Breast epithelium (tissue), 3 donors: ENCODE results near the gene LRRTM4.

Experiments
- POLR2A ChIP-seq: fragments of 450-650 bp; IDR thresholded peaks from one replicate; pipeline ENCODE4 v1.6.1; 2016; ENCODE audit warnings: antibody characterized with exemption, mild to moderate bottlenecking, moderate library complexity
- POLR2AphosphoS5 ChIP-seq, 3 donors: sonication (generic); formaldehyde crosslinking; IDR thresholded peaks; one replicate each; pipeline ENCODE4 v1.6.1; 2017; ENCODE audit warnings: antibody characterized with exemption in 3 of 3
- TF ChIP-seq, protein P1 (sequence below), 3 donors: fragments of 450-650 bp; IDR thresholded peaks; one replicate each; pipeline ENCODE4 v1.5.1; 2016 to 2017; ENCODE audit warnings: antibody characterized with exemption in 3 of 3, mild to moderate bottlenecking in 3 of 3, moderate library complexity in 3 of 3

DNA sequence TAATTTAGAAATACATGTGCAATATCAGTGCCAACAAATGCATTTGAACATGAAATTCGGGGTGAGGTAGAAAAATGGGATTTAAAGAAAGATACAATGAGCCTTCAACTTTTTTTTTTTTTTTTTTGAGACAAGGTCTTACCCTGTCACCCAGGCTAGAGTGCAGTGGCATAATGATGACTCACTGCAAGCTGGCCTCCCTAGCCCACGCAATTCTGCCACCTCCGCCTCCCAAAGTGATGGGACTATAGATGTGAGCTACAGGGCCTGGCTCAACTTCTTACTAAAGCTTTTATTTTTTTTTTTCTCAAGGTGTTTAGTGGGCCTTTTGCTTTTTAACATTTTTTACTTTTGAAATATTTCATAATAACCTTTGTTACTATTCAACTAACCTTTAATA is 365.6 kb downstream of the LRRTM4 start:
- TF ChIP-seq, protein P1, sequence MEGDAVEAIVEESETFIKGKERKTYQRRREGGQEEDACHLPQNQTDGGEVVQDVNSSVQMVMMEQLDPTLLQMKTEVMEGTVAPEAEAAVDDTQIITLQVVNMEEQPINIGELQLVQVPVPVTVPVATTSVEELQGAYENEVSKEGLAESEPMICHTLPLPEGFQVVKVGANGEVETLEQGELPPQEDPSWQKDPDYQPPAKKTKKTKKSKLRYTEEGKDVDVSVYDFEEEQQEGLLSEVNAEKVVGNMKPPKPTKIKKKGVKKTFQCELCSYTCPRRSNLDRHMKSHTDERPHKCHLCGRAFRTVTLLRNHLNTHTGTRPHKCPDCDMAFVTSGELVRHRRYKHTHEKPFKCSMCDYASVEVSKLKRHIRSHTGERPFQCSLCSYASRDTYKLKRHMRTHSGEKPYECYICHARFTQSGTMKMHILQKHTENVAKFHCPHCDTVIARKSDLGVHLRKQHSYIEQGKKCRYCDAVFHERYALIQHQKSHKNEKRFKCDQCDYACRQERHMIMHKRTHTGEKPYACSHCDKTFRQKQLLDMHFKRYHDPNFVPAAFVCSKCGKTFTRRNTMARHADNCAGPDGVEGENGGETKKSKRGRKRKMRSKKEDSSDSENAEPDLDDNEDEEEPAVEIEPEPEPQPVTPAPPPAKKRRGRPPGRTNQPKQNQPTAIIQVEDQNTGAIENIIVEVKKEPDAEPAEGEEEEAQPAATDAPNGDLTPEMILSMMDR (IDR thresholded peaks at IDR 0.05): no peak
- no peak for TF ChIP-seq POLR2A
- TF ChIP-seq POLR2AphosphoS5 (IDR thresholded peaks at IDR 0.05): no peak
